Osteoblast (primary cell): ENCODE data around the gene GSS. TPM values are rescaled to one million over a fixed set of nuclear protein-coding genes. Genes with fewer than 3 reads are reported as not detected.

ENCODE experiments used
- DNase-seq: peaks from one replicate; pipeline ENCODE4 v3.0.0; 2011; ENCODE audit warnings: low spot score, mixed read lengths; ENCODE audit not compliant: insufficient read length; ENCODE audit errors: missing footprints
- H2AFZ ChIP-seq: 2 replicates; pipeline ENCODE4 v1.6.0; 2011; ENCODE audit warnings: mild to moderate bottlenecking, low read length
- H3K27ac ChIP-seq: 2 replicates; pipeline ENCODE4 v1.5.1; 2011; ENCODE audit warnings: mild to moderate bottlenecking, low read depth, low read length, moderate library complexity
- H3K27me3 ChIP-seq: 2 replicates; pipeline ENCODE4 v1.6.0; 2012; ENCODE audit warnings: mild to moderate bottlenecking, control low read depth, inconsistent platforms, low read length, moderate library complexity; ENCODE audit not compliant: insufficient read depth
- H3K36me3 ChIP-seq: 2 replicates; pipeline ENCODE4 v1.5.1; 2011; ENCODE audit warnings: mild to moderate bottlenecking, low read length, control low read depth, moderate library complexity; ENCODE audit not compliant: insufficient read depth
- H3K4me1 ChIP-seq: 2 replicates; pipeline ENCODE4 v1.5.1; 2011; ENCODE audit warnings: mild to moderate bottlenecking, low read length, control low read depth, moderate library complexity; ENCODE audit not compliant: insufficient read depth
- H3K4me2 ChIP-seq: 2 replicates; pipeline ENCODE4 v1.6.0; 2011; ENCODE audit warnings: mild to moderate bottlenecking, low read length; ENCODE audit not compliant: insufficient read depth
- H3K4me3 ChIP-seq: fragments of 200-600 bp; sonication (generic); 3 replicates; pipeline ENCODE4 v1.5.1; 2012; ENCODE audit warnings: mild to moderate bottlenecking, low read length, inconsistent platforms; ENCODE audit not compliant: insufficient read depth
- H3K79me2 ChIP-seq: 2 replicates; pipeline ENCODE4 v1.6.0; 2012; ENCODE audit warnings: mild to moderate bottlenecking, low read length, control low read depth, inconsistent platforms; ENCODE audit not compliant: insufficient read depth
- H3K9me3 ChIP-seq: 2 replicates; pipeline ENCODE4 v1.5.1; 2011; ENCODE audit warnings: low read depth, low read length, control low read depth
- H4K20me1 ChIP-seq: 2 replicates; pipeline ENCODE4 v1.6.0; 2012; ENCODE audit warnings: mild to moderate bottlenecking, low read length, control low read depth; ENCODE audit not compliant: insufficient read depth
- total RNA-seq: library from RNA; depleted of rRNA; stranded (reverse); fragments of >200 nt; gene quantifications from 2 replicates; pipeline ENCODE4 v1.2.3, GENCODE V29; 2012
- TF ChIP-seq, protein P1 (sequence below): IDR thresholded peaks from 2 replicates; pipeline ENCODE4 v1.5.1; 2011; ENCODE audit warnings: mild to moderate bottlenecking, low read depth, low read length, moderate library complexity; ENCODE audit errors: extremely low read depth

The GSS gene
- total RNA-seq, 1 donor = 54.6 TPM

DNA sequence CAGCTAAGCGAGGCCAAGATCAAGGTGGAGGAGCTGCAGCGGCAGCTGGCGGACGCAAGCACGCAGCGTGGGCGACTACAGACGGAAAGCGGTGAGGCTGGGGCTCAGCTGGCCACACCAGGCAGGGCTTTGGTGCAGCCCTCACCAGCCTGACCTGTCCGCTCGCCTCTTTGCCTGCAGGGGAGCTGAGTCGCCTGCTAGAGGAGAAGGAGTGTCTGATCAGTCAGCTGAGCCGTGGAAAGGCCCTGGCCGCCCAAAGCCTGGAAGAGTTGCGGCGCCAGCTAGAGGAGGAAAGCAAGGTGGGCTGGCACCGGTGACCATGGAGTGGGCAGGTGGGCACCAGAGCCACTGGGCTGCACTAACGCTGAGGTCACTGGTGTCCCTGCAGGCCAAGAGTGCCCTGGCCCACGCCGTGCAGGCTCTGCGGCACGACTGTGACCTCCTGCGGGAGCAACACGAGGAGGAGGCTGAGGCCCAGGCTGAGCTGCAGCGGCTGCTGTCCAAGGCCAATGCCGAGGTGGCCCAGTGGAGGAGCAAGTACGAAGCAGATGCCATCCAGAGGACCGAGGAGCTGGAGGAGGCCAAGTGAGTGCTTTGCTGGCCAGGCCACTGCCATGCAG is 42.8 kb upstream of the GSS start:
- Histone ChIP-seq H2AFZ (no peak overlapping the region), H3K4me1 (no peaks in the 10 kb centered on the region), H3K4me3 (no peak overlapping the region), H3K27me3 (no peaks in the 10 kb centered on the region), H3K79me2 (no peaks in the 10 kb centered on the region), H3K36me3 (peaks cover 59% of the 10 kb centered on the region), H3K27ac (no peak overlapping the region), H3K9me3 (no peaks in the 10 kb centered on the region), H3K4me2 (no peak overlapping the region), H4K20me1 (peaks cover 20% of the 10 kb centered on the region)
- TF ChIP-seq, protein P1, sequence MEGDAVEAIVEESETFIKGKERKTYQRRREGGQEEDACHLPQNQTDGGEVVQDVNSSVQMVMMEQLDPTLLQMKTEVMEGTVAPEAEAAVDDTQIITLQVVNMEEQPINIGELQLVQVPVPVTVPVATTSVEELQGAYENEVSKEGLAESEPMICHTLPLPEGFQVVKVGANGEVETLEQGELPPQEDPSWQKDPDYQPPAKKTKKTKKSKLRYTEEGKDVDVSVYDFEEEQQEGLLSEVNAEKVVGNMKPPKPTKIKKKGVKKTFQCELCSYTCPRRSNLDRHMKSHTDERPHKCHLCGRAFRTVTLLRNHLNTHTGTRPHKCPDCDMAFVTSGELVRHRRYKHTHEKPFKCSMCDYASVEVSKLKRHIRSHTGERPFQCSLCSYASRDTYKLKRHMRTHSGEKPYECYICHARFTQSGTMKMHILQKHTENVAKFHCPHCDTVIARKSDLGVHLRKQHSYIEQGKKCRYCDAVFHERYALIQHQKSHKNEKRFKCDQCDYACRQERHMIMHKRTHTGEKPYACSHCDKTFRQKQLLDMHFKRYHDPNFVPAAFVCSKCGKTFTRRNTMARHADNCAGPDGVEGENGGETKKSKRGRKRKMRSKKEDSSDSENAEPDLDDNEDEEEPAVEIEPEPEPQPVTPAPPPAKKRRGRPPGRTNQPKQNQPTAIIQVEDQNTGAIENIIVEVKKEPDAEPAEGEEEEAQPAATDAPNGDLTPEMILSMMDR = no peak
- peak; percentile 87 for DNase-seq

- peaks cover 55% of the 10 kb centered on the region for H3K36me3 ChIP-seq
- H4K20me1 ChIP-seq = peaks cover 18% of the 10 kb centered on the region
- no peaks in the 10 kb centered on the region for H3K27me3 ChIP-seq
- no peaks in the 10 kb centered on the region for H3K4me1 ChIP-seq
- no peak overlapping the region for H2AFZ ChIP-seq
- no peak overlapping the region for H3K4me3 ChIP-seq
- H3K9me3 ChIP-seq = no peaks in the 10 kb centered on the region
- TF ChIP-seq, protein P1 = no peak
- no peak overlapping the region for H3K4me2 ChIP-seq
- DNase-seq = peak; percentile 91
- H3K27ac ChIP-seq = no peak overlapping the region
- H3K79me2 ChIP-seq = no peaks in the 10 kb centered on the region
Measured at GRCh38 chr20:34997774-34998173, 42.2 kb upstream of the GSS start.

- Histone ChIP-seq H3K27ac (no peak overlapping the region), H3K4me3 (no peak overlapping the region), H2AFZ (no peak overlapping the region), H4K20me1 (peaks cover 12% of the 10 kb centered on the region), H3K27me3 (no peaks in the 10 kb centered on the region), H3K4me2 (no peak overlapping the region), H3K9me3 (no peaks in the 10 kb centered on the region), H3K36me3 (peaks cover 49% of the 10 kb centered on the region), H3K79me2 (no peaks in the 10 kb centered on the region), H3K4me1 (no peaks in the 10 kb centered on the region)
- TF ChIP-seq, protein P1 = no peak
- peak; percentile 78 for DNase-seq
Measured at GRCh38 chr20:34997131-34997561, 41.5 kb upstream of the GSS start.

DNA sequence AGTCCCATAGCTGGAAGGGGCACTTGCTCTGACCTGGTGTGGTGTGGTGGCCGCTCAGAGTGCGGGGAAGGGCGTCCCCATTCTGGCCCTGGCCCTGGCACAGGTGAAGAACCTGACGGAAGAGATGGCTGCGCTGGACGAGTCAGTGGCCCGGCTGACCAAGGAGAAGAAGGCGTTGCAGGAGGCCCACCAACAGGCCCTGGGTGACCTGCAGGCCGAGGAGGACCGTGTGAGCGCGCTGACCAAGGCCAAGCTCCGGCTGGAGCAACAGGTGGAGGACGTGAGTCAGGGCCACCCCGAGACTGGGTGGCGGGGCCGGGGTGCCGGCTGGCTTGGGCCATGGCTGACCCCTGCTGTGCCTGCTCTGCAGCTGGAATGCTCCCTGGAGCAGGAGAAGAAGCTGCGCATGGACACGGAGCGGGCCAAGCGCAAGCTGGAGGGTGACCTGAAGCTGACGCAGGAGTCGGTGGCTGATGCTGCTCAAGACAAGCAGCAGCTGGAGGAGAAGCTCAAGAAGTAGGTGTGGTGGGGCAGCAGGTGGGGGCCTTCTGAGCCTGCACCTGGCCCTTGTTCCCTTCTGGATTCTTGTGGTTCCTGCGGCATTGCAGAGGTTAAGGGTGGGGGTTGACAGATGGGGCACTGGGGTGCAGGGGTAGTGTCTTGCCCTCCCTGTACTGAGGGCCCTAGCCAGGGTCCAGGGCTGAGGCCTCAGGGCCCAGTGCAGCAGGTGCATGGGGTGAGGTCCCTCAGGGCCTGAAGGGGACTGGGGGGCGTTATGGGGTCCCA is 40.8 kb upstream of the GSS start:
- no peaks in the 10 kb centered on the region for H3K79me2 ChIP-seq
- H3K4me1 ChIP-seq = no peaks in the 10 kb centered on the region
- TF ChIP-seq, protein P1 = no peak
- peaks cover 42% of the 10 kb centered on the region for H3K36me3 ChIP-seq
- peaks cover 6% of the 10 kb centered on the region for H4K20me1 ChIP-seq
- H2AFZ ChIP-seq = no peak overlapping the region
- no peak overlapping the region for H3K4me2 ChIP-seq
- no peak overlapping the region for H3K27ac ChIP-seq
- no peak overlapping the region for H3K4me3 ChIP-seq
- DNase-seq = peak; percentile 77
- H3K9me3 ChIP-seq = no peaks in the 10 kb centered on the region
- no peaks in the 10 kb centered on the region for H3K27me3 ChIP-seq
